Superior temporal gyrus (tissue), 1 donor: ENCODE measurements around the gene STRN3.
"Not testable (repeated sequence)": the region's sequence is repeated elsewhere in the genome, so short reads cannot be mapped to it uniquely, and the experiment has no call there.

ENCODE experiments used
- DNase-seq: peaks from one replicate; pipeline ENCODE4 v3.0.0-alpha.2; 2016; ENCODE audit errors: extremely low spot score

STRN3 gene

DNA sequence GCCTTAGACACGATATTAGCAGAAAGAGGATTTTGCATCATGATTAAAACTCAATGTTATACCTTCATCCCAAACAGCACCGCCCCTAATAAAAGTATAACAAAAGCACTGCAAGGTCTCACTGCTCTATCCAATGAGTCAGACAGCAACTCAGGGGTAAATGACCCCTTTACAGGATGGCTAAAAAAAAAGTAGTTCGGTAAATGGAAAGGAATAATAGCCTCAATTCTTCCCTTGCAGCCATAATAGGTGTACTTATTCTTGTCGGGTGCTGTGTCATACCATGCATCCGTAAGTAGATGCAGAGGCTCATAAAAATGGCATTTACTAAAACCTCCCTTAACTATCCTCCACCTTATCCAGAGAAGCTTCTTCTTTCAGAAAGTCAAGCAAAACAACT, 54.6 kb downstream of the STRN3 start:
- no peak for DNase-seq

DNA sequence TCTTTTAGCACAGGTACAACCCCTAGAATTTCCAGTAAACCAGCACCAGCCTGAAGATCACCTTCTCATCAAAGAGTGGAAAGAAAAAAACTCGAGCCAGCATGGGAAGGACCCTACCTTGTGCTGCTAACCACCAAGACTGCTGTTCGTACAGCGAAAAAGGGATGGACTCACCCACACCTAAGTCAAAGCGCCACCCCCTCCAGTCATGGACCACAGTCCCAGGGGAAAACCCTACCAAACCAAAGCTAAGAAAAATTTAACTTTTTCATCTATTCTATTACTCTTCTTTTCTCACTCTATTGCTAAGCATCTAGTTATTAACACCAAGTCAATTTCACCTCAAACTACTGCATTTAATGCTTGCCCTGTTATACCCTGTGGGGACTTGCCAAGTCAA, 56.4 kb downstream of the STRN3 start:
- not testable (repeated sequence) for DNase-seq

DNA sequence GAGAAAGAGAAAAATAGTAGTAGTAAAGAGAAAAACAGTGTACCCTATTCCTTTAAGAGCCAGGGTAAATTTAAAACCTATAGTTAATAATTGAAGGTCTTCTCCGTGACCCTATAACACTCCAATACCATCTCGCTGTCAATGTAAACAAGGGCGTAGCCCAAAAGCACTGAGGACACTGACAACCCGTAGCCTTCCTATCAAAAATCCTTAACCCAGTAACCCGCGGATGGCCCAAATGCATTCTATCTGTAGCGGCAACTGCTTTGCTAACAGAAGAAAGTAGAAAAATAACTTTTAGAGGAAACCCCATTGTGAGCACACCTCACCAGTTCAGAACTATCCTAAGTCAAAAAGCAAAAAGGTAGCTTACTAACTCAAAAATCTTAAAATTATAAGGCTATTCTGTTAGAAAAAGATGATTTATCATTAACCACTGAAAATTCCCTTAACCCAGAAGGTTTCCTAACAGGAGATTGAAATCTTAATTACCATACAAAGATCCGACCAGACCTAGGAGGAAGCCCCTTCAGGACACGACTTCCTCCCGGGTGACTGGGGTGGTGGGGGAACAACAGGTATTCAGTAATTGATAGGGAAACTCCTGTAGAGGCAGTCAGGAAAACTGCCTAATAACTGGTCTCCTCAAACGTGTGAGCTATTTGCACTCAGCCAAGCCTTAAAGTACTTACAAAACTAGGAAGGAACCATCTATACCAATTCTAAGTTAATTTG, 58.6 kb downstream of the STRN3 start:
- DNase-seq: not testable (repeated sequence)

DNA sequence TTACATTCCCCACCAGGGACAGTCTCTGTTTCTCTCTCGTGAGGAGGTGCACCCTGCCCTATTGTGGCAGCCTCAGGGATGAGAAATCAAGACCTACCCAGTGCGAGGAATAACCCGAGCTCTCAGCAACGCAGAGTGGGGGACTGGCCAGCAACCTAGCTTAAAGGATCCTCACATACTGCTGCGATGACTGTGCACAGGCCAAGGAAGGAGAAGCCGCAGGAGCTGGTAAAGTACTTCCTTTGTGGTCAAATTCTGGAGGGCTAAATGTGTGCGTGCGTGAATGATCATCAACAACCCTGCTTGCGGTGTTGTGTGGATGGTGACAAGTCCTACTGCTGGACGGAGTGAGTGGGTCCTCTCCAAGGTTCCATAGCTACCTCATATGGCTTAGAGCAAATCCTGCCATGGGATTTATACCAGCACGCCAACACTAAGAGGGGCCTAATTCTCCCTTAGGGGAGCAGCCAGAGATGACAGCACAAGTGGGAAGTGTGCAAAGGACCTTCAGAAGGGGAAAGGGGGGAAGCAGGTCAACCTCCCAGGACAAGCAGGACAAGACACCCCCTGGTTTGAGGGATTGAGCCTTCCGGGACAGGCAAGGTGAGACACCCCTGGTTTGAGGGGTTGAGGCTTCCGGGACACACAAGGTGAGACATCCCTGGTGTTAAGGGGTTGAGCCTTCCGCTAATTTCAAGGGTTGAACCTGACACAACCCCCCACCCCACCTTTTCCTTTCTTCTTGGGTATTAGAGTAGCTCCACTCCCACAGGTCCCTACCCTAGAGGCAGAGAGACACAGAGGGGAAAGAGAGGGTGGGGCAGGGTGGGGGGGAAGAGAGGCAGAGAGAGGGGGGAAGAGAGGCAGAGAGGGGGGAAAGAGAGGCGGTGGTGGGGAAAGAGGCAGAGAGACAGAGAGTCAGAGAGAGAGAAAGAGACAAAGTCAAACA, 59.5 kb downstream of the STRN3 start:
- no peak for DNase-seq

DNA sequence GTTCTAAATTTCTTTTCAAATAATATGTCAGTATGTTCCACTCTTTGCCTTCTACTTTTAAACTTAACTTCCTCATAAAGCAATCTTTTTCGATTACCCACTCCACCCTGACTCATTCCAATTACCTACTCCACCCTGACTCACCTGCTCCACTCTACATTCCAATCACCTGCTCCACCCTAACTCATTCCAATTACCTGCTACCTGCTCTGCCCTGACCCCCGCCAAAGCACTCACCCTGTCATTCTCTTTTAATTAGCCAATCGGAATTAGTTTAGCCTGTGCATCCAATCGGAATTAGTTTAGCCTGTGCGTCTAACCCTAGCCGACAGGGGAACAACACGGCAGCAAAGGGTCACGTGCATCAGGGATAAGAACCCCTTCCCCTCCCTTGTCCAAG, 60.3 kb downstream of the STRN3 start:
- not testable (repeated sequence) for DNase-seq

DNA sequence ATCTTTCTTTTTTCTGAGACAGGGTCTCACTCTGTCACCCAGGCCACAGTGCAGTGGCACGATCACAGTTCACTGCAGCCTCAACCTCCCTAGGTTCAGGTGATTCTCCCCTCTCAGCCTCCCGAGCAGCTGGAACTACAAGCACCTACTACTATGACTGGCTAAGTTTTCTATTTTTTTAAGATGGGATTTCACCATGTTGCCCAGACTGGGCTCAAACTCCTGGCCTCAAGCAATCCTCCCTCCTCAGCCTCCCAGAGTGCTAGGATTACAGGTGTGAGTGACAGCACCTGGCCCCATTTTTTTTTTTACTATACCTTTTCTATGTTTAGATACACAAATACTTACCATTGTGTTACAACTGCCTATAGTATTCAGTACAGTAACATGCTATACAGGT, 63.6 kb downstream of the STRN3 start:
- not testable (repeated sequence) for DNase-seq

DNA sequence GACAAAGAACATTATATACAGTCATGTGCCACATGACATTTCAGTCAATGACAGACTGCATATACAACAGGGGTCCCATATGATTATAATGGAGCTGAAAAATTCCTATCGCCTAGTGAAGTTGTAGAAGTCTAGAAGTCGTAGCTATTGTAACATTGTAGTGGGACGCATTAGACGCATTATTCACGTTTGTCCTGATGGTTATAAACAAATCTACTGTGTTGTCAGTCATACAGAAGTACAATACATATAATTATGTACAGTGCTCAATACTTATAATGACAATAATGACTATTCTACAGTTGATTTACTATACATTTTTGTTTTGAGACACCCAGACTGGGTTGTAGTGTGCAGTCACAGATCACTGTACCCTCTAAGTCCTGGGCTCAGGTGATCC, 64.8 kb downstream of the STRN3 start:
- DNase-seq: no peak

DNA sequence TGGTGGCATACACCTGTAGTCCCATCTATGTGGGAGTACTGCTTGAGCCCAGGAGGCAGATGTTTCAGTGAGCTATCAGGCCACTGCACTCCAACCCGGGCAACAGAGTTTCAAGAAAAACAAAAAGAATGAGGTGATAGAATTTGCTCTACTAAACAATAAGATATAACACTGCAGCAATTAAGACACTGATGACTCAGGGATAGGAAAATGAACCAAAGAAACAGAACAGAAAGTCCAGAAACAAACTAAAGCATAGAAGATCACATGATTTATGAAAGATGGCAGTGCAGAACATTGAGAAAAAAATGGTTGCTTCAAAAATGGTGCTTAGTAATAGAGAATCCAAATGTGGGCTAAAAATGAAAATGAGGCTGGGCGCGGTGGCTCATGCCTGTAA, 66.0 kb downstream of the STRN3 start:
- no peak for DNase-seq

DNA sequence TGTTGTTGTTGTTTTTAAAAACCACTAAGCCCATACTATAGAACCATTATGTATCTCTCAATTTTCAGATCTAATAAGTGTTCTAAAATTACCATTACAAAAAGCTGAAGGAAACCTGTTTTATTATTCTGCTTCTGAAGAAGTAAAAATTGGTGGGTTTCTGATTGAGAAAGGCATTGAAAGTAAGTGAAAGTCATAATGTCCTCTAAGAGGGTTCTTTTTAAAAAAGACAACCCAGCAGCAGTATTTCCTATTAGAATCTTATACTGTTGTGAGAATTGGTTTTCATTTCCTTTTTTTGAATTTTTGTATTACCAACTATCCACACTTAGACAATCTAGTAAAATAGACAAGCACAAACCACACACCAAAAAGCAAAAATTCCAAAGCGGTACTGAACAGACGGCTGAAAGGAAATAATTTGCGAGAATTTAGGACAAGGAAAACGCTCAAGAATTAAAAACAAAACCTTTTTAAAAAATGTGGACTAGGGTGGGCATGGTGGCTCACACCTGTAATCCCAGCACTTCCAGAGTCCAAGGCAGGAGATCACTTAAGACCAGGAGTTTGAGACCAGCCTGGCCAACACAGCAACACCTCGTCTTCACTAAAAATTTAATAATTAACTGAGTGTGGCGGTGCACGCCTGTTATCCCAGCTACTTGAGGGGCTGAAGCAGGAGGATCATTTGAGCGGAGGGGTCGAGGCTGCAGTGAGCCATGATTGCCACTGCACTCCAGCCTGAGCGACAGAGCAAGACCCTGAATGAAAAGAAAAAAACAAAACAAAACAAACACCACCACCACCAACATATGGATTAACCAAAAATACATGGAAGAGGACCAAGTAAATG, 67.4 kb downstream of the STRN3 start:
- no peak for DNase-seq

DNA sequence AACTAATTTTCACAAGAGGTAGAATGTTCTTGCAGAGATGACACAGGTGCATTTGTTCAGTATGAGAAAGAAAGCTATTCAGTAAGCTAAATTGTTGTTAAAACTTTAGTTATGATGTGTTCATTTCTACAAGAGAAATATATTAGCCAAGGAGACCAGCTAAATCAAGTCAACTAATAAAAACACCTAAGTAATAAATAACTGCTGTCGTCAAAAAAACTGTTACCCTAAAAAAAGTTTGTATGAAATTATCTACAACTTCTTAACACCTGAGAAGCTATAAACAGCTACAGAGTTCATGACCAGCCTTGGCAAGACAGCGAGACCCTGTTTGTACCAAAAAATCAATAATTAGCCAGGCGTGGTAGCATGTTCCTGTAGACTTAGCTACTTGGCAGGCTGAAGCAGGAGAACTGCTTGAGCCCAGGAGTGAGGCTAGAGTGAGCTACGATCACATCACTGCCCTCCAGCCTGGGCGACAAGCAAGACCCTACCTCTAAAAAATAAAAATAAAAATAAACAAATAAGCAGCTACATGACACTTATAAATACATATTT, 68.3 kb downstream of the STRN3 start:
- DNase-seq: no peak

DNA sequence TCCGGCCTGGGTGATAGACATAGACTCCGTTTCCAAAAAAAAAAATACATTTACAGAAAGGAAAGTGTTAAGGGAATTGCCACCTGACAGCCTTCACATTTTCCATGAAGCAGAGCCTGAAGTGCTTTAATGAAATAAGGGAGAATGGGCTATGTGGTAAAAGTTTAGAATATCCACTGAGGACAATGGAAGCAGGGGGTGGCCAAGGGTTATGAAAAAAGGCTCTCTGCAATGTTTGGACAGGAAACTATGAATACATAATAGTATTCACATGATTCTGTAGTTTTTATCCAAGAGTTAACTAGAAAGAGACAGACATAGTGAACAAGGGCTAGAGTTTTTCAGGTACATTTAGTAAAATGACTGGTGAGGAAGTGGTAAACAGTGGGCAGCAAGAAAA, 76.5 kb downstream of the STRN3 start:
- DNase-seq: no peak

DNA sequence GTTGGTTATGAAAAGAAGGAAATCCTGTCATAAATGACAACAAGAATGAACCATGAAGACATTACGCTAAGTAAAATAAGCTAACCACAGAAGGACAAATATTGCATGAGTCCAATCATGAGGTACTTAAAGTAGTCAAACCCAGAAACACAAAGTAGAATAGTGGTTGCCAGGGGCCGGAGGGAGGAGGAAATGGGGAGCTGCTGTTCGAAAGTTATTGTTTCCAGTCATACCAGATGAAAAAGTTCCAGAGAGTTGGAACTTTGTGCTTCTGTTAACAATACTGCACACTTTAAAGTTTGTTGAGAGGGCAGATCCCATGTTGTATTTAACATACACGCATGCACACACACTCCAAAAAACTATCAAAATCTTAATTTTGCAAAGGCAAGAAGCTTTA, 82.5 kb downstream of the STRN3 start:
- DNase-seq: no peak

DNA sequence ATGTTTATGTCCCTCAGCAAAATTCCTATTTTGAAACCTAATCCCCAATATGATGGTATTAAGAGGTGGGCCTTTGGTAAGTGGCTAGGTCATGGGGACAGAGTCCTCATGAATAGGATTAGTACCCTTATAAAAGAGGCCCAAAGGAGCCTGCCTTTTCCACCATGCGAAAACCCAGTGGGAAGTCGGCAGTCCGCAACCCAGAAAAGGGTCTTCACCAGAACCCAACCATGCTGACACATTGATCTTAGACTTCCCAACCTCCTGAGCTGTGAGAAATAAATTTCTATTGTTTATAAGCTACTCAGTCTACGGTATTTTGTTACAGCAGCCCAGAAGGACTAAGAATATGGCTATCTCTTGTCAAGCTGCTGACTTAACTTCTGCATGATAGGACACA, 85.3 kb downstream of the STRN3 start:
- DNase-seq: no peak

DNA sequence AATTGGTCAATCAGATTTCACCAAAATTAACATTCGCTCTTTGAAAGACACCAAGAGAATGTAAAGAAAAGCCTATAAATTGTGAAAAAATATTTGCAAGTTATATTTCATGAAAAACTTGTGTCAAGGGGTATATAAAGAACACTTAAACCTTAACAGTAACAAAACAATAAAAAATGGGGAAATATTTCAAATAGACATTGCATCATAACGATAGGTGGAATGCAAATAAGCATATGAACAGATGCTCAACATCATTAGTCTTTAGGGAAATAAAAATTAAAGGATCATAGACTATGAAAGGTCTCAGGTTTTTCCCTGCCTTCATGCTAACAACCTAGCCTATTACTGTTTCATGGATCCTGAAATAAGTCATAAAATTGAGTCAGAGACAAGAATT, 87.6 kb downstream of the STRN3 start:
- no peak for DNase-seq

DNA sequence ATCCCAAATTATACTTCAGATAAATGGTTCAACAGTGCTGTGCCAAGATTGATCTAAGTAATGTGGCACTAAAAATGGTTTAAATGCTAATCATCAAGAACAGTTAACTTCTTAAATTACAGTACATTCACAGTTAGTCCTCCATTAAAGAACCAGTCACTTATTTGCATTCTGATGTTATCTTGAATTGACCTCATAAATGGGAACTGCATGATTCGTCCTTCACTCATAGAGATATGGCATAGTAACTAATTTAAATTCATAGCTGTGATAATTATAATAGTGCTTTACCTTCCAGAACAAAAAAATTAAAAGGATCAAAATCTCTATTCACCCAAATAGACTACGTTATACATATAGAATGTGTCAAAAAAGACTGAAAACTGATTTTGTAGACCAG, 90.7 kb downstream of the STRN3 start:
- DNase-seq: no peak

DNA sequence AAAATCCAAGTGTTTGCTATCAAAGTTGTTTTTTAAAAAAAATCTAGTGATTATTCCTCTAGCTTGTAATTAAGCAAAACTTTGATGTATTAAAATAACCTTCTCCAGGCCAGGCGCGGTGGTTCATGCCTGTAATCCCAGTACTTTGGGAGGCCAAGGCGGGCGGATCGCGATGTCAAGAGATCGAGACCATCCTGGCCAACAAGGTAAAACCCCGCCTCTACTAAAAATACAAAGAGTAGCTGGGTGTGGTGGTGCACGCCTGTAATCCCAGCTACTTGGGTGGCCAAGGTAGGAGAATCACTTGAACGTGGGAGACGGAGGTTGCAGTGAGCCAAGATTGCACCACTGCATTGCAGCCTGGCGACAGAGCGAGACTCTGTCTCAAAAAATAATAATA, 92.2 kb downstream of the STRN3 start:
- not testable (repeated sequence) for DNase-seq

DNA sequence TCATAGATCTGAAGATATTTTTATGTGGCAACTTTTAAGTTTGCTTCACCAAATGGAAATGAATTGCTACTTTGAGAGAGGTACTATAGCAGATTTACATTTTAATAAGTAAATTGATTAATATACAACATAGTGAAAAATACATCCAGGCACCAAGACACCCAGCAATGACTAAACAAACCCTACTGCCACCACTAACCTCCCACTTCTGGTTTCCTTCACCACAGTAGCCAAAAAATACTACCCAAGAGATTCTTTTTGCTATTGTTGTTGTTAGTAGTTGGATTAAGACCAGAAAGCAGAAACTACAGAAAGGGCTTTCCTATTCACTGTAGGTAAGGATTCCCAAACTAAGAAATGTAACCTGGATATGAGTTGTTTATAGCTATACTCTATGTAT, 97.7 kb downstream of the STRN3 start:
- DNase-seq: no peak

DNA sequence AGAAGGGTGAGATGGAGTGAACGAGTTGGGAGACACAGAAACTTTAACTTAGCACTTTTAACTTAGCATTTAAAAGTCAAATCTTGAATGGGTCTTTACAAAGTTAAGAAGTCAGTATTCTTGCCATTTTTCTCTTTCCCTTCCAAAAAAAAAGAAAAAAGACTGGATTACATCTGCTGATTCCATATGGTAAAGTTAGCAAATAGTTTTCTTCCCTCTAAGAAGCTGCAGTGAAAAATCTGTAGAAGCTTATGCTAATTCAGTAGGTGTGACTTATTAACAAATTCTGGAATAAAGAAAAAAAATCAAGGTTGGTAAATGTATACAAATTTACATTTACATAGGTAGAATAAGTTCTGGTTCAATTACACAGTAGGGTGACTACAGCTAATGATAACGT, 100.9 kb downstream of the STRN3 start:
- DNase-seq: no peak

DNA sequence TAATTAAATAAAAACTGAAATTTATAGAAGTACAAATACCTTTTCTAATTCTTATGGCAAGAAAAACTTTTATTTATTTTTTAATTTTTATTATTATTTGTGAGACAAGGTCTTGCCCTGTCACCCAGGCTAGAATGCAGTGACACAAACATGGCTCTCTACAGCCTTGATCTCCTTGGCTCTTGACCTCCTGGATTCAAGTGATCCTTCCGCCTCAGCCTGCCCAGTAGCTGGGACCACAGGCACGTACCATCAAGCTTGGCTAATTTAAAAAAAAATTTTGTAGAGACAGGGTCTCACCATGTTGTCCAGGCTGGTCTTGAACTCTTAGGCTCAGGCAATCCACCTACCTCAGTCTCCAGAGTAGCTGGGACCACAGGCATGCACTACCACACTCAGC, 104.4 kb downstream of the STRN3 start:
- DNase-seq: no peak

DNA sequence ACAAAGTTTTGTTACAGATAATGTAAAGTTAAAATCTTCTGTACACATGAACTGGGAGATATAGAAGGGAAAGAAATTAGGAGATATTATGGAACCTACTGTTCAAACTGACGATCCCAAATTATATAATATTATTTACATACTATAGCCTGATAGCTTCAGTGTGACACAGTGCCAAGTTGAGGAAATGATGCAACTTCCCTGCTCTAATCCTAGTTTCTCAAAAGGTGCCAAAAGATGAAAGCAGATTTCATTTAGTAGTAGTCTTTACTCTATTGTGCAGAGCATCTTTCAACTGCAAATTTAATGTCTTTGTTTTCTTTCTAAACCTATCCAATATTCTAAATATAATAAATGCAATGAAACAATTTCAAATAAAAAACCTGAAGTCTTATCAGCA, 104.9 kb downstream of the STRN3 start:
- DNase-seq: no peak

DNA sequence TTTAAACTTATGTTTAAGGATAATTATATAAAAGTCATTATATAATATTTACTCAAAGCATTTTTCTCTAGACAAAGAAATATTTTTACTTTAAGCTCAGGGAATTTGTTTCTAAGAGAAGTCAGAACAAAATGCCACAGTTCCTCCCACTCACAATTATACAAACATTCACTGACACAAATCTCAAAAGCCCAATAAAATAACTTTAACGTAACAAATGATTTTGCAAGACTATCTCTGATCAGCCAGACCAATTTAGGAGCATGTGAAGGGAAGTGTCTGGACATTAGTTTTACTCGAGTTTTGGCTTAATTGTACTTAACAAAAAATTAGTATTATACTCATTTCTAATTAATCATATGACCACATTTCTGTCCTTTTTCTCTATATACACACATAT, 110.6 kb downstream of the STRN3 start:
- DNase-seq: no peak

DNA sequence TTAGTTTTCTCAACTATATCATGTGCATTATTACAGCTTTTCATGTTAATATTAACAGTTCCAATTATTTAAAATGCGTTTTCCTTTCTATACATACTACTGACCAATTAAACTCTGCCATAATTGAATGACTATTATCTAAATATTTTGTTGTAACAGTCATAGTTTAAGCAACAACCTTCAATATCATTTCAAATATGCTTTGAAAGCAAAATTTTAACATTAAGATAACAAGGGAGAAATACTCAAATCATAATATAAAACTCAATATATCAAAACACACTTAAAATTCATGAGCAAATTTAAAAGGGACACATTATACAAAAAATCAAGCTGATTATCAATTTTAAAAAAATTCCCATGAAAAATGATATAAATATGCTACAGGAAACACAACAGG, 111.4 kb downstream of the STRN3 start:
- DNase-seq: no peak
